NCI-H524 (cell line): ENCODE data around the gene SNAI3.

Experiments
- DNase-seq, 2 experiments: peaks; one replicate each; lab custom pipeline; 2025; lab: John Stamatoyannopoulos, UW

SNAI3 gene

DNA sequence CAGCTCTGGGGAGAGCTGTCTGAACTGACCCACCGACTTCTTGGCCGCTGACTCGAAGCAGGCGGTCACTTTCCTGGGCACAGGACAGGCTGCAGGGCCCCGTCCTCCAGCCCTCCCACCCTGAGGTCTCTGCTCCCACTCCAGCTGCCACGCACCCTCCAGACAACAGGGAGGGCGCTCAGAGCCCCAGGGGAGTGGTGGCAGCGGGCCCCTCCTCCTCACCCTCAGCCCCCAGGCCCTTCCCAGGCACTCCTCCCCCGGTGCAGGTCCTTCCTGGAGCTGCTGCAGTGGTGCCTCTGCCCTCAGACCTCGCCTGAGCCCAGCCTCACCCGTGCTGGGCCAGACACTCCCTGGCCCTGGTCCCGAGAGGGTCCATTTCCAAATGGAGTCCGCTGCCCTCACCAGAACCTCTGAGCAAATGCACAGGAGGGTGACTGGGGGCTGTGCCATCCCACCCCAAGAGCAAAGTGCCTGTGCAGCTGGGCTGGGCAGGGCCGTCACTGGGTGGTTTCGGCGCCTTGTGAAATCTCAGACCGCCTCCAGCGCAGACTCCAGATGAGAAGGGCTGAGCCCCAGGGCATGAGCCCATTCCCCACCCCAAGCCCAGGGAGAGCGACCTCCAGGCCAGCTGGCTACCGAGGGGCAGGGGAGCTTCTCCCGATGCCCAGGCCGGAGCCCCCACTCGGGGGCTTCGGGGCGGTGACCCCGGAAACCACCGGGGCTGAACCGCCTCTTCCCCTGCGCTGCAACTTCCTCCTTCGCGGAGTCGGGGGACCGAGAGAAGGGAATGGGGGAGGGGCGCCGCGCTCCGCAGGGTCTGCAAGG lies 36.2 kb downstream of the SNAI3 start:
- no peak for DNase-seq

GRCh38 chr16:88649195-88649923 lies 36.9 kb downstream of the SNAI3 start:
- DNase-seq = peak; percentile 61 to 81

GRCh38 chr16:88647178-88648070 lies 38.9 kb downstream of the SNAI3 start:
- no peak for DNase-seq

DNA sequence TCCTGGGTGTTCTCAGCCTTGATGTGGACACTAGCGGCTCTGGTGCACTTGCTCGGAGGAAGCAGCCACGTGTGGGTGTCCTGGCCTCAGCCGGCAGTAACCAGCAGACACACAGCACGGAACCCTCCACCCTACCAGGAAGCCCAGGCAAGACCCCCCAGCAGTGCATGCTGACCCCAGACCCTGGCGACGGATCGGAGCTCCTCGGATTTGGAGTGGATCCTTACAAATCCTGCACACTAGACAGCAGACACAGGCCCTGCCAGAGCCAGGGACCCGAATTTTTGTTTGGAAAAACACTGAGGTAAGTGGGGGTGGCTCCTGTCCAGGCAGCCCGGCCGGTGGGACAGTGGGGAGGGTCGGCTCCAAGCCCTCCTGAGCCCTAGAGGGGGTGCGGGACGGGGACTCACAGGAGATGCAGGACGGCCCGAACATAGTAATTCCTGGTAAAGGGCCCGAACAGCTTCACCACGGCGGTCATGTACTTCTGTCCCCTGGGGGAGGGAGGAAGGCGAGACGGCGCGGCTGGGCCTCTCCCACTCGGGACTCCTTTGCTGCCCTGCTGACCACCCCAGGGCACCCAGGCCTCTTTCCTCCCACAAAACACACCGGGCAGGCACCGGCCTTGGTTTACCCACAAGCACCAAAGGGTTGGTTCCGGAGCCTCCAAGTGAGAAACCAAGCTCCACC lies 39.8 kb downstream of the SNAI3 start:
- no peak for DNase-seq

DNA sequence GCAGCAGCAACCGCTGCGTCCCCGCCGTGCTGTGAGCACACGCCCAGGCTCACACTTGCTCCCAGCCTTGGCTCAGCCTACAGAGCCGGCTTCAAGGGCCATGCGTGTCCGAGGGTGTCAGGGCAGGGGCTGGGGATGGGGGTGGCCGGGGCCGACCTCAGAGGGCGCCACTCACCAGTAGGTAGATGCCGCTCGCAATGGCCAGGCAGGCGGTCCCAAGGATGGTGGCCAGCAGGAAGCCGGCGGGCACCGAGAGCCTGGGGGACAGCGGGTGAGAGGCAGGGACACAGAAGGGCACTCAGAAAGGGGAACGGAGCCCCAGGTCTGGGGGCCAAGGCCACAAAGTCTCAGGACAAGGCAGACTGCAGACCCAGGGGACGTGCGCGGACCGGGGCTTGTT lies 40.4 kb downstream of the SNAI3 start:
- no peak for DNase-seq

GRCh38 chr16:88645455-88645854 lies 40.9 kb downstream of the SNAI3 start:
- DNase-seq = no peak

- DNase-seq = no peak
These were observed 42.7 kb downstream of the SNAI3 start for GRCh38 chr16:88643644-88643932.

GRCh38 chr16:88642881-88643643 lies 43.2 kb downstream of the SNAI3 start:
- no peak for DNase-seq

DNA sequence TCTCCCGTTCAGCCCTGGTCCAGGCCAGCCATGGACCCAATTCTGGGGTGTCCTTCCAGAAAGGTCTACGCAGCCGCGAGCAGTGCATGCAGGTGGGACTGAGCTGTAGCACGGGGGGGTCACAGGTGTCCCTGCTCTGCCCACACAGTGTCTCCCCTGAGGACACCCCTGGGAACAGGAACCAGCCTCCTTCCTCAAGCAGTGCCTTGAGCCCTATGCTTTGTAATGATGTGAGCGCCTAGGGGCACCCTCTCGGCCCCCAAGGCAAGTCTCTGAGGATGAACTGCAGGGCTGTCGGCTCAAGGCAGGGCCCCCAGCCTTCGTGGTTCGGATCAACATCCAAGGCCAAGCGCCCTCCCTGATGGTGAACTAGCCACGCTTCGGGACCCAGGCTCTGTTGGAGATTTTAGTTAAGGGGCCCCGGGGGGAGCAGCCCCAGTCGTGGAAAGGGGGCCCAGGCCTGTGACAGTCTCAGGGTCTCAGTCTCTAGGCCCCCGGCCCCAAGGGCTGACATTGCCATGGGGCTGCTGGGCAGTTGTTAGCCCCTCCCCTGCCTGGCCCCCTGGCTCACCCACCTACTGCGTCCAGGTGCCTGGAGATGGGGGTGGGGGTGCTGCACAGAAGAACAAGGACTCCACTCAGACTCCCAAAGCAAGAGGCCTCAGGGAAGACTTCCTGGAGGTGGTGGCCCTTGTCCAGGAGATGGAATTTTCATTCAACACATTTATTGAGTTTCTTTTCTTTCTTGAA lies 45.6 kb downstream of the SNAI3 start:
- no peak for DNase-seq

DNA sequence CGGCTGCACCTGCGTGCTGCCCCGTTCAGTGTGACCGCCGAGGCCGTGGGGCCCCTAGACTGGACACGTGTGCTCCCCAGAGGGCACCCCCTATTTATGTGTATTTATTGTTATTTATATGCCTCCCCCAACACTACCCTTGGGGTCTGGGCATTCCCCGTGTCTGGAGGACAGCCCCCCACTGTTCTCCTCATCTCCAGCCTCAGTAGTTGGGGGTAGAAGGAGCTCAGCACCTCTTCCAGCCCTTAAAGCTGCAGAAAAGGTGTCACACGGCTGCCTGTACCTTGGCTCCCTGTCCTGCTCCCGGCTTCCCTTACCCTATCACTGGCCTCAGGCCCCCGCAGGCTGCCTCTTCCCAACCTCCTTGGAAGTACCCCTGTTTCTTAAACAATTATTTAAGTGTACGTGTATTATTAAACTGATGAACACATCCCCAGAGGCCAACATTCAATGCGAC lies 46.2 kb downstream of the SNAI3 start:
- no peak for DNase-seq

GRCh38 chr16:88639231-88640038 lies 46.9 kb downstream of the SNAI3 start:
- DNase-seq = no peak

- no peak for DNase-seq
These were observed 47.7 kb downstream of the SNAI3 start, which contains the start of gene IL17C for GRCh38 chr16:88638323-88639230. Gene IL17C (plus strand): TSS chr16:88638572. CDS start chr16:88638642, 70 bp downstream.

DNA sequence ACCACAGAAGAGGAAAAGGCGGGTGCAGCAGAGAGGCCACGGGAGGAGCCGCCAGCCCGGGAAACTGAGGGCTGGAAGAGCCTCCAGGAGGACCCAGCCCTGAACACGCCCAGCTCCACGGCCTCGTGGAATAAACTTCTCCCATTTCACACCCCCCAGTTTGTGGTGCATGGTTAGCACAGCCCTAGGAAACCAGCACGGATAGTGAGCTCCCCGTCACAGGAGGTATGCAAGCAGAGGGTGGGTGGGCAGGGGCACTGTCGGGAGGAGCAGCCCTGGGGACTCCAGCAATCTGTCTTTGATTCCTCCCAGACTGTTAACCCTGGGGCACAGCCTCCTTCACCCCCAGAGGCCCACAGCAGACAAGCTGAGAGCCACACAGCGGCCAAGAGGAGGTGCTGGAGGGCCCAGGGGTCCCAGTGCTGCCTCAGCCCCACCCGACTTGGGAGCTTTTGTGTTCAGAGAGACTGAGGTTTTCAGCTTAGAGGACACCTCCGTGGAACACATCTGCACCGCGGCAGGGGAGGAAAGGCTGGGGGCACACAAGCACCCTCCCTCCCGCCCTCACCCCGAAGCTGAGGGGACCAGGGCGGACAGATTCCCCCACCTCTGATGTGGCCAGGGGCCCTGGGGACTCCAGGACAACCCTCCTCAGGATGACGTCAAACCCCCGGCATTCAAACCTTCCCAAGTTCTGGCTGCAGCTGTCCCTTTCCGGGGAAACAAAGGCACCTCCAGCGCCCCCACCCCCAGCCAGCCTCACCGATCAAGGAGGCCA lies 49.6 kb downstream of the SNAI3 start:
- no peak for DNase-seq

GRCh38 chr16:88635671-88636319 lies 50.5 kb downstream of the SNAI3 start:
- no peak for DNase-seq

- no peak for DNase-seq
These were observed 51.2 kb downstream of the SNAI3 start for GRCh38 chr16:88634994-88635670.
